PC-3 (cell line): ENCODE measurements around the gene CEP41.

Experiments used
- EZH2 ChIP-seq: fragments of 300-600 bp; sonication (generic); IDR thresholded peaks from one replicate; pipeline ENCODE4 v1.6.1; 2017; ENCODE audit warnings: antibody characterized with exemption, mild to moderate bottlenecking, low read length; ENCODE audit not compliant: unreplicated experiment
- TF ChIP-seq, protein P1 (sequence below): fragments of 300-600 bp; sonication (generic); conservative IDR thresholded peaks from 2 replicates; pipeline ENCODE4 v1.5.1; 2017; ENCODE audit warnings: antibody characterized with exemption, low read depth, mild to moderate bottlenecking, low read length

DNA sequence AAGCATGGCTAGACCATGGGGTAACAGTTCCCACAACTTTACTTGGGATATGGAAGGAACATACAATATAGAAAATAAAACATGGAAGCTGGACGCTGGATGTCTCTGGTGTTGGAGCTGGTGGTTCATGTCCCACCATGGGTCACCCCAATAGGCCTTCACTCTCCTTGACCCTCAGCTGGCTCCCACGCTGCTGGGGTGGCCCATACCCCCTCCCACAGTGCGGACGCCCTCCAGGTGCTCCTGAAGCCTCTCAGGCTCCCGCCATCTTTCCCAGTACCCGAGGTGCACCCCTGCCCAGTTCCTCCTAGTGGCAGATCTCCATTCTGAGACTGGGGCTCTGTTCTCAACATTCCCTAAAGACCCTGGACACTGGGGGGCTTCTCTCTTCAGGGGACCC, 66.3 kb downstream of the CEP41 start:
- TF ChIP-seq, protein P1, sequence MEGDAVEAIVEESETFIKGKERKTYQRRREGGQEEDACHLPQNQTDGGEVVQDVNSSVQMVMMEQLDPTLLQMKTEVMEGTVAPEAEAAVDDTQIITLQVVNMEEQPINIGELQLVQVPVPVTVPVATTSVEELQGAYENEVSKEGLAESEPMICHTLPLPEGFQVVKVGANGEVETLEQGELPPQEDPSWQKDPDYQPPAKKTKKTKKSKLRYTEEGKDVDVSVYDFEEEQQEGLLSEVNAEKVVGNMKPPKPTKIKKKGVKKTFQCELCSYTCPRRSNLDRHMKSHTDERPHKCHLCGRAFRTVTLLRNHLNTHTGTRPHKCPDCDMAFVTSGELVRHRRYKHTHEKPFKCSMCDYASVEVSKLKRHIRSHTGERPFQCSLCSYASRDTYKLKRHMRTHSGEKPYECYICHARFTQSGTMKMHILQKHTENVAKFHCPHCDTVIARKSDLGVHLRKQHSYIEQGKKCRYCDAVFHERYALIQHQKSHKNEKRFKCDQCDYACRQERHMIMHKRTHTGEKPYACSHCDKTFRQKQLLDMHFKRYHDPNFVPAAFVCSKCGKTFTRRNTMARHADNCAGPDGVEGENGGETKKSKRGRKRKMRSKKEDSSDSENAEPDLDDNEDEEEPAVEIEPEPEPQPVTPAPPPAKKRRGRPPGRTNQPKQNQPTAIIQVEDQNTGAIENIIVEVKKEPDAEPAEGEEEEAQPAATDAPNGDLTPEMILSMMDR: no peak
- TF ChIP-seq EZH2: no peak
